ENCODE measurements around the gene DACH1.

DNA sequence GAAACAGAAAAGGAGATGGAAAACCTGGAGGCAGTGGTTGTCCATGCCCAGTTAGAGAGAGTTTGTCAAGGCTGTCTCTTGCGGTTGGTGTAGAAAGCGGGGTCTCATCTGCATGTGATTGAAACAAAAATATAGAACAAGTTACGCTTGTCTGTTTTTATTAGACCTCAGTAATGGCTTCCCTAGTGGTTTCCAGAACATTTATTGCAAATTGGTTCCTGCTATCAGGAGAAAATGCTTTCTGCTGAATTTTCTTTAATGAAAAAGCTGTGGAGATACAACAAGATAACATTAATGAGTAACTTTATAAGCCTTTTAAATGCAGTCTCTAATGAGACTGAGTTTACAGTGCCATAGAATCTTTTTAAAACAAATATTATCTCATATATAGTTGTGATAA lies 378.0 kb downstream of the DACH1 start:
- TF ChIP-seq ETS1 (CRISPR knock-in tag; IDR thresholded peaks at IDR 0.05), result no peak
- no peak for TF ChIP-seq ZNF775 (CRISPR knock-in tag; IDR thresholded peaks at IDR 0.05; ENCODE audit: borderline replicate concordance)
- TF ChIP-seq, protein P1, sequence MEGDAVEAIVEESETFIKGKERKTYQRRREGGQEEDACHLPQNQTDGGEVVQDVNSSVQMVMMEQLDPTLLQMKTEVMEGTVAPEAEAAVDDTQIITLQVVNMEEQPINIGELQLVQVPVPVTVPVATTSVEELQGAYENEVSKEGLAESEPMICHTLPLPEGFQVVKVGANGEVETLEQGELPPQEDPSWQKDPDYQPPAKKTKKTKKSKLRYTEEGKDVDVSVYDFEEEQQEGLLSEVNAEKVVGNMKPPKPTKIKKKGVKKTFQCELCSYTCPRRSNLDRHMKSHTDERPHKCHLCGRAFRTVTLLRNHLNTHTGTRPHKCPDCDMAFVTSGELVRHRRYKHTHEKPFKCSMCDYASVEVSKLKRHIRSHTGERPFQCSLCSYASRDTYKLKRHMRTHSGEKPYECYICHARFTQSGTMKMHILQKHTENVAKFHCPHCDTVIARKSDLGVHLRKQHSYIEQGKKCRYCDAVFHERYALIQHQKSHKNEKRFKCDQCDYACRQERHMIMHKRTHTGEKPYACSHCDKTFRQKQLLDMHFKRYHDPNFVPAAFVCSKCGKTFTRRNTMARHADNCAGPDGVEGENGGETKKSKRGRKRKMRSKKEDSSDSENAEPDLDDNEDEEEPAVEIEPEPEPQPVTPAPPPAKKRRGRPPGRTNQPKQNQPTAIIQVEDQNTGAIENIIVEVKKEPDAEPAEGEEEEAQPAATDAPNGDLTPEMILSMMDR (CRISPR knock-in tag; IDR thresholded peaks at IDR 0.05), result no peak
- TF ChIP-seq SP1 (IDR thresholded peaks at IDR 0.05), result no peak
- TF ChIP-seq SP1 (CRISPR knock-in tag; IDR thresholded peaks at IDR 0.05), result no peak
- TF ChIP-seq POLR2A (IDR thresholded peaks at IDR 0.05; ENCODE audit: insufficient read depth in 1 of 2, low read depth in 2 of 2, low read length in 2 of 2), result no peak
- TF ChIP-seq ZNF674 (CRISPR knock-in tag; IDR thresholded peaks at IDR 0.05; ENCODE audit: low read depth), result no peak
- no peak for TF ChIP-seq HMG20A (CRISPR knock-in tag; IDR thresholded peaks at IDR 0.05; ENCODE audit: borderline replicate concordance)
- no peak for TF ChIP-seq JUND (CRISPR knock-in tag; IDR thresholded peaks at IDR 0.05)
- TF ChIP-seq TCF7L2 (IDR thresholded peaks at IDR 0.05; ENCODE audit: low read depth, low read length), result no peak

Measured in HepG2 (cell line).